Hematopoietic multipotent progenitor cell treated with erythropoietin and hydrocortisone succinate and interleukin-3 and kit ligand, for 15 days (in vitro differentiated cells): ENCODE data around the gene PMP22.

Experiments
- DNase-seq: peaks from one replicate; pipeline ENCODE4 v3.0.0-alpha.2; 2015; ENCODE audit warnings: low spot score

The PMP22 gene

DNA sequence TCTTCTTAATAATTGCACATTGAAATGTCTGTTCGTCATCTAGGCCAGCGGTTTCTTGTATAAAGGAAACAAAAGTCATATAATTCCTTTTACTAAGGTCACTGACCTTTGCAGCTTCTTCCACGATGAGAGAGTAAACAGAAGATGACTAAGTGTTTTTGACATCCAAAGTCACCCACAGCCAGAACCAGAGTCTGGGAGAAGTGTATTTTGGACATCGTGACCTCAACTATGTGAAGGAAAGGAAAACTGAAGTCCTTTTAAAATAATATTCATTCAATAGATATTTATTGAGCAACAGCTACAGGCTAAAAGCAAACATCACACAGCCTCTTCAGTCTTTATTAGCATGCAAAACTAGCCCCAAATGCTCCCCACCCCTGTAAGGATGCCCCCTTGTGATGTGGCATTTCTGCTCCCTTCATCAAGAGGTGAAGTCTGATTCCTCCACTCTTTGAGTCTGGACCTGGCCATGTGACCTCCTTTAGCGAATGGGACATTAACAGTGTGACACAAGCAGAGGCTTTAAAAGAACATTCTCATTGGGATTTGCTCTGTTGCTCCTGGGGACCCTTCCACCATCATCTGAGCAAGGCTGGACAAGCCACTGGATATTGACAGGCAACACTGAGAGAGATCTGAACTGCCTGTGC, 8.1 kb upstream of the PMP22 start:
- DNase-seq: no peak

DNA sequence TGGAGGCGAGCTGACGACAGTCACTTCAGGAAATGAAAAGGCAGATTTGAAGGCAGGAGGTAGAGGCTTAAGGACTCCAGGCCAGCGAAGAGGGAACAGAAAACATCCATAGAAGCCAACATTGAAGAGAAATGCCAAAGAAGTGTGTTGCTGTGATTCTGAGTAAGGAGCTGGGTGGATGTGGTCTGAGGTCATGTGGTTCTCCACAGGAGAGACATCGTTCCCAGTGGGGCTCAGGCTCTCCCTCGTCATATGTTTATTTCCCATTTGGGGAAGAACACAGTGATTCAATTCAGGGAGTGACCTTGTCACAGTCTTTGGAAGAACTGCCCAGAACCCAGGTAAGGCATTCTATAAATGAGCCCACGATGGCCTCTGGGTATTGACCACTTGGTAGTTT, 6.6 kb upstream of the PMP22 start:
- DNase-seq: no peak

DNA sequence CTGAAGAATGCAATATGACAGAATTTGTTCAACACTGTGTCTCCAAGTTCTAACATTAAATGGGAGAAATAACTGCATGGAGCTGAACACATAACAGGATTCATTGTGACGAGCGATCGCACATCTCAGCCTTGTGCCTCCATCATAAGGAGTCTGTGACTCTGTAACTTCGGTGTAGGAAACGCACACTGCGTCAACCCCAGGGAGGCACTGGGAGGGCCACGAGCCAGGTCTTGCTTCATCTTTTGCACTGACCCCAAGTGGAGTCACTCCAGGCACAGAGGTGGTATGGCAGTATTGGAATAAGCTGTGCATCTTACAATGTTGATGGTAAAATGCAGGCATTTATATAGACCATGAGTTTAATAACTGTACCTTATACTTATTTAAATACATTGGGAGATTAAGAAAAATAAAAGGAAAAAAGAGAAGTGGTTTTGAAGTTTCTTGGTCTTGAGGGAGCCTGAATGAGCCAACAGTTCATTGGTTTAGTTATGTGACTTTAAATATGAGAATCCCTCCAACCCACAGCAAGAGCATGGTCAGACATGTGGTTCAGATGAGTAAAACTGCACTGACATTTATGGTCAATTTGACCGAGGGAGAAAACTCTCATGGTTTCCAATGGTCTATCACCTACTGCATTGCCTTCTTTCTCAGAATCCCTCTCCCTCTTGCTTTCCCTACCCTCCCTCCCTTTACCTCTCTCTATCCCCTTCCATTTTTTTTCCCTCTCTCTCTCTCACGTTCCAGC, 5.7 kb upstream of the PMP22 start:
- DNase-seq: no peak

DNA sequence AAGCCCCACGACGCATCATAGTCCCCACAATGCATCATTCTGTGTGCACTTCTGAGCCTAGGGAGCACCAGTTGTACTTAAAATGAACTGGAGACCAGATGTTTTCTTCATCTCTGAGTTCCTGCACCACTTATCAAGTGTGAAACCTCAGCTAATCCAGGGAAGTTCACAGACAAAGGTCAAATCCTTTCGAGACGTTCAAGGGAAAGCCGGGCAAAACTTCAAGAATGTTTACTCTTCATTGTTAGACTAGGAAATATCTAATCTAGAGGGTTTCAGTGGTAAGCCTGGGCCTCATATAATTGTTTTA, 4.6 kb upstream of the PMP22 start:
- DNase-seq: no peak

DNA sequence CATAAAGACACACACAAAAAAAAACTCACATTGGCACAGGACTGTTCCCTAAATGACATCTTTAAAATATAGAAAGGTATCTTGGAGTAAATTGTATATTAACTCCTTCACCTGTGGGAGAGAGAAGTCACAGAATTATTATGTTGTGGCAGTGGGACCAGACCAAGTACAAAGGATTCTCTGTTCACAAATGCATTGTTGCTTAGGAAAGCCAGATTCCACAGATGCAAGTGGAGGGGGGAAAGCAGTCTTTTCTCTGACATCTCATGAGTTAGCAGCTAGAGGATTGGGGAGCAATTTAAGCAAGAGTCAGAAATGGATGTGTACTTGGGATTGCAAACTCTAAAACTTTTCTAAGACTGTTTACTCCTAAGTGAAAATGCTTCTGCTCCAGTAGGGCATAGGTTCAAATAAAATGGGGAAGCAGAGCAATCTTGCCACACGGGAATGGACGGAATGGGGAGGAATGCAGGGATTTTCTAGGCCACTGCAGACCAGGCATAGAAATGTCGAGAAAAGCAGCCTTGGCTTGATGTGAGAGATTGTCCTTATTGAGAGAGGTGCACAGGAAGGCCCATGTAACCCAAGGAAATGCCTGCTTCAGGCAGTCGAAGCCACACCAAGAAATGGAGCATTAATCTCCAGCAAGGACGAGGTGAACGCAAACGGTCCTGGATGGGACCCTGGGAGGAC, 4.1 kb upstream of the PMP22 start:
- DNase-seq: no peak

DNA sequence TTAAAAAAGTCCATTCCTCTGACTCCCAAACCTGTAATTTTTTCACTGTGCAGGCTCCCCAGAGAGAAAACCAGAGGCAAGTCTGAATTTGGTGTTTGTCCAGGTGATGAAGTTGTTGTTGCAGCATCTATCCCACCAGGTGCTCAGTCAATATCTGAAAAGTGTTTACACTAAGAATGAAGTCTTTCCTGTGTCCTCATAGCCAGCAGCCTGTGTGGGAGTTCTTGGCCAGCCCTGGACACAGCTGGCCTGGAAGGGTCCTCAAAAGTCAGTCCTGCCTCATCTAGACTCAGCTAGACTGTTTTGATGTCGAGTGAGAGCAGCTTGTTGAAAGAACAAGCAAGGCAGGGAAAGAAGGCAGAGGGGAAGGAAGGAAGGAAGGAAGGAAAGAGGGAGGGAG, 3.3 kb upstream of the PMP22 start:
- no peak for DNase-seq

DNA sequence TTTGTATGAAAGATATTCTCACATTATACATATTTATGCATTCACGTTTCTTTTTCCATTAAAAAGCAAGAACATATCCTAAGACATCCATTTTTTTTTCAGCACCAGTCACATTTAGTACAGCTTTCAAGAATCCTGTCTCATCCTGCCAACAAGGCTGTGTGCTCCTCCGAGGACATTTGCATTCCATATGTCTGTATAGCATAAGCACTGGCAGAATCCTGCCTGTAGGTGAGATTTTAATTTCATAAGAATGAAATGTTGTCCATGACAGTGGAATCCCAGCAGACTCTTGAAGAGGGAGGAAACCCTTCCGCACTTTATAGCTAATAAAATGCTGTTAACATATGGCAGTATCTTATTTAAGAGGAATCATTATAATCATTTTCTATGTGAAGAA, 2.9 kb upstream of the PMP22 start:
- DNase-seq: no peak

DNA sequence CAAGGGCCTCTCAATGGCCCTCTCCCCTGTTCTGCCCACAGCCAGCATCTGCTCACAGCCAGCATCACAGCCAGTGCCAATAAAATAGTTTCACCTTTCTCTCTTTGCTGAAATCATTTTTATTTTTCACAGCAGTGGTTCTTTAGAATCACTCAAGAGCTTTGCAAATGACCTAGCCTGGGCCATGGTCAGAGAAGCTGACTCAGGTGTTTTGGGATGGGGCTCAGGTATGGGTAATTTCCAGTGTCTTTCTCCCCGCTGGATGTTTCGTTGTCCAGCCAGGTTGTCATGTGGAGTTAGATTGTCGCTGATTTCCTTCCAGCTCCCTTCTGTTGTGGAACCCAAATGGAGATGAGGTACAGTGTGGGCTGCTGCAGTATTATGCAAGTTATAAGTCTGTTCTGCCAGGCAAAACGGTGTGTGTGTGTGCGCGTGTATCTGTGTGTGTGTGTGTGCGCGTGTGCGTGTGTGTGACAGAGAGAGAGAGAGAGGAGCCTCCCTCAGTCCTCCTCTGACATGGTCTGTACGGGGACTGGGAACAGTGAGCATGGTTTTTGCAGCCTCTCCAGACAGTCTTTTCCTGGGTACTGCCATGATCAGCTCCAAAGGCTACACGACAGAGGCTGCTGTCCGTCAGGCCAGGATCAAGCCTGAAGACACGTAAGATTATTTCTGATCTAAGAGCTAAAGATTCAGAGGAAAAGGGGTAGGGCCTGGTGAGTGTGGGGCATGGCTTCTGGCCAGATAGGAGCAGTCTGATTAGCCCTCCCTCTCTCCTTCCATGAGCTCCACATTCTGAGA, 1.4 kb upstream of the PMP22 start:
- no peak for DNase-seq

DNA sequence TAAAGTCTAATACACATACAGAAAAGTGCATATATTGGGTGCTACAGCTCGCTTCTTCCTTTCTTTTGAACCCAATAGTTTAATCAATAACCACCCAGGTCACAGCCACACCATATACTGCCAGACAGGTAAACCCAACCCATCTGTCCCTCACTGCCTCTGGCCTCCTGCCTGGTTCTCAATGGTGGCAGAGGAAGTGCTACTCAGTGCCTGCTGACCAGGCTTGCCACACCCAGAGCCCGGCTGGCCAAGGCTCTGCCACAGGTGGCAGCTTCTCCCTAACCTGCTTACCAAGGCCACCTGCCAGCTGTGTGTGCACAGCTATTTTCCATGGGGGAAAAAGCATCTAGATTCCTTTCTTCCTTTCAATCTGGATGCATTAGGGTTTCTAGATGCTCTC, 584 bp downstream of the PMP22 start:
- no peak for DNase-seq

DNA sequence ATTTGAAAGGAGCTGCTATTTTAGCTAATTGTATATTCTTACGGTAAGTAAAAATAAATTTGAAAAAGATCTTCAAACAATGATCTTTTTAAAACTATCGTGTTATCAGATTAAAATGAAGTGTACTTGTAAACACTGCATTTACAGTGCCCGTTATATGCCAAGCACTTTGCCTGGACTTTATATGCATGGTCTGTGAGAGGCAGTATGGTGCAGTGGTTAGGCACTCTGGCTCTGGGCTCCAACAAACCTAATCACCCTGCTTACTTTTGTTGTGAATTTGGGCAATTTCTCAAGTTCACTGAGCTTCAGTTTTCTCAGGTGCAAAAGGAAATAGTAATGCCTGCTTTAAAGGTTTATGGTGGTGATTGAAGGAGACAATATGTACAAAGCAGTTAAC, 1.4 kb downstream of the PMP22 start:
- DNase-seq: no peak

DNA sequence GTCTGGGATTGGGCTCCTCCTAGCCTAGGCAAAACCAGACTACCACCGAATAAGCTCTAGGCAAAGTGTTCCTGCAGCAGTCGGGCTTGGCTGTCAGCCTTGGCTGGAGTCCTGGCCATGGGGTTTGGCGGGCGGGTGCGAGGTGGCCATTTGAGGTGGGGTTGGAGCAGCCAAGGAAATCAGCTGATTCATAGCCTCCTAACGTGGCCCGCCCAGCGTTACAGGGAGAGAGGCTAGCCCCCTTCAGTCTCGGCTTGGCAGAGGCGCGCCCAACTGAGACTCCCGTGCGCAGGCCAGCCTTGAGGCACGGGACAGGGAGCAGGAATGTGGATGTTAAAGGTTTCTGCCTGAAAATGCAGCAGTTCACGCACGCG, 1.9 kb downstream of the PMP22 start:
- peak; percentile 7 for DNase-seq

DNA sequence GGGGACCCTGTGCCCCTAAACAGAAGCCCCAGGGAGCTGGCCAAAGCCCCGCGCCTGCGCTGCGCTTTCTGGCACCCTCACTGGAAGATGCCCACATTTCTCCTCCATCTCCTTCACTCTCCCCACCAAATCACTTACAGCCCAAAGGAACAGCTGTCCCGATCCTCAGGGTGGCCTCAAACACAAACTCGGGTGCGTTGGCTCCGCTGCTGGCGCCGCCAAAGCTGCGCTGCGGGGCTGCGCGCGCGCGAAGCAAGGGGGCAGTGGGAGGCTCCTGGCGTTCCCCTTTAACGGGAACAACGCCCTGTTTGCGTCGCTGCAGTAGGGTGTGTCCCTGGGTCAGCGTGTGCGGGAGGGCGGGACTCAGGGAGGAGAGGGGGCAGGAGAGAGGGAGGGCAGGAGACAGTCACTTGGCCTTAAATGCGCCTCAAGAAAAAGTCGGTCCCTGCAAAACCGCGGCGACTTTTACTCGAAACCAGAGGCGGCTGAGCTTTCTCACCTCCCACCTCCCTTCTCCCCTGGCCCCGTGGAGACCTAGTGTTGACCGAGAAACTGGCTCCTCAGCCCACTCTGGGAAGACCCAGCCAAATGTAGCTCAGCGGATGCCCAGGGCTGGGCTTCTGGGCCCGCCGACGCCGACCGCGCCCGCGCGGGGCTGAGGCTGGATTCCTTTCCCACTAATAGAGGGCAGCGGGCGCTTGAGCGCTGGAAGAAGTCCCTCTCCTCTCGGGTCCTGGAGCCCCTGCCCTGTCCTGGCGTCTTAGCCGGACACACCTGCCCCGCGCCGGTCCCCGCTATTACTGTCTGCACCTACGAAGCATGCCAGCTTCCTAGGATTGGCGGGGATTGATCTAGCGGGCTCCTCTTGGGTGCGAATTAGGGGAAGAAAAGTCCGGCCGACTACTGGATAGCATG, 2.6 kb downstream of the PMP22 start:
- DNase-seq: peak; percentile 67

DNA sequence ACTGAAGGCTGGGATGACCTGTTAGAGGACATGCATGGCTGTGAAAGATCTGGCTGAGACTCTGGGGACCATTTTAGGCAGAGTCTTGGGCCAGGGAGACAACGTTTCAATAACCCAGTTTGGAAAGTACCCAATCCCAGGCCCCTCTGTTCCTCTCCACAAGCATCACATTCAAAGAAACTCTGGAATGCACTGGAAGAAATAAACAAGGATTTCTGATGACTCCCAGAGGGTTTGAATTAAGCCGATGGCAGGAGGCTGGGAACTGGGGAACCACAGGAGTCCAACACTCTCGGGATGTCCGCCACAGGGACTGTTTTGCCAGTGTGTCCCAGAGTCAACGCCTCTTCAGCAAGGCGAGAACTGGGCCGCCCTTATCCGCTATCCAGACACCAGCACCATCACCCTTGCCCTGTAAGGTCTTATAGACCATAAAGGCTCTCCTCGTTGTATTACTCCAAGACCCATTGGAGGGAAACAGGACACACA, 3.3 kb downstream of the PMP22 start:
- peak; percentile 9 for DNase-seq

DNA sequence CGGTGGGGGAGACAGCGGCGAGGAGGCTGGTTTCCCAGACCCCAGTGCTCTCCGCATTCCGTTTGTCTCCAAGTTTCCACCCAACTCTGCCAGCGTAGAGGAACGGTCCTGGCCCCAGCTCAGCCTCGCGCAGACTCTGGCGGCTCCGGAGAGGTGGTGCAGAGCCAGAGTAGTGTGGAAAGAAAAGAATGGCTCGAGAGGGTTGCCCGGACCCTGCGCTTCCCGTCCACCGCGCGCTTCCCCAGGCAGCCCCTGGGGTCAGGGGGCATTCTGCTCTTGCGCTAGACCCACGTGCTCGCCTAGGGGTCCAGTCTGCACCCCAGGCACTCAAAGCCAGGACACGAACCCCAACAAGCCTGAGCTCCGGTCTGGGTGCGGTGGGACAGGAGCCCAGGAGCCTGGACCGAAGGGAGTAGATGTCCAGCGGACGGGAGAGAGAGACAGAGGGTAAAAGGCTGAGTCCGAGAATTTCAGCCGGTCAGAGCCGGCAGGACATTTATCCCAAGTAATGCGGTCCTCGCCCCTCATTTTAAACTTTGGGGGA, 3.8 kb downstream of the PMP22 start:
- no peak for DNase-seq

DNA sequence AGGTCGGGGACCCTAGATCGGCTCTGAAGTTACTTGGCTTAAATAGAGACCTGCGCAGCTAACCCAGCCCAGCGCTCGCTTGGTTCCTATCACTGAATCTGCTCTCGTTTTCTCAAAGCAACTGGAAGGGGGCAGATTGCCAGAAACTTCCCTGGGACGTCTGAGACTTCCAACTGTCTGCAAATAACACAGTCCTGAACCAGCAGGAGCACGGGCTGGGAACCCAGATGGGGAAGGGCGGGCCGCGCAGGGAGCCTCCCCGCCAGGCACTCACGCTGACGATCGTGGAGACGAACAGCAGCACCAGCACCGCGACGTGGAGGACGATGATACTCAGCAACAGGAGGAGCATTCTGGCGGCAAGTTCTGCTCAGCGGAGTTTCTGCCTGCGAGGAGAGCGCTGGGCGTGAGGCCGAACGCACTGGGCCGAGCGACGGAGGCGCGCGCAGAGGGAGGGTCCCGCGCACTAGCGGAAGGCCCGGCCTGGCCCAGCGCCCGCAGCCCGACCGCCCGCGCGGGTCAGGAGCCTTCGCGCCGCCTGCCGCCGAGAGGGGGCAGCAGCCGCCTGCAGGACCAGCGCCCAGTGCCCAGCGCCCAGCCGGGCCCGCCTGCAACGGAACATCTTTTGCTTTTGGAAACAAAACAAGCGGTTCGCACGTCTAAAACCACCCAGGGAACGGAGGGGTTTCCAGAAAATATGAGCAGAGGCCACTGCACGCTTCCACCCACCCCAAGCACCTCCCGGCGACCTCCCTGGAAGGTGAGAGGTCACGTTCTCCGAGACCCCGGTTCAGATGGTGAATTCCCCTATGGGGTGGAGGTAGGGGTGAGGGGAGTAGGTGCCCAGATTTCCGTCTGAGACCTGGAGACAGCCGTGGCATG, 4.5 kb downstream of the PMP22 start:
- peak; percentile 71 for DNase-seq

DNA sequence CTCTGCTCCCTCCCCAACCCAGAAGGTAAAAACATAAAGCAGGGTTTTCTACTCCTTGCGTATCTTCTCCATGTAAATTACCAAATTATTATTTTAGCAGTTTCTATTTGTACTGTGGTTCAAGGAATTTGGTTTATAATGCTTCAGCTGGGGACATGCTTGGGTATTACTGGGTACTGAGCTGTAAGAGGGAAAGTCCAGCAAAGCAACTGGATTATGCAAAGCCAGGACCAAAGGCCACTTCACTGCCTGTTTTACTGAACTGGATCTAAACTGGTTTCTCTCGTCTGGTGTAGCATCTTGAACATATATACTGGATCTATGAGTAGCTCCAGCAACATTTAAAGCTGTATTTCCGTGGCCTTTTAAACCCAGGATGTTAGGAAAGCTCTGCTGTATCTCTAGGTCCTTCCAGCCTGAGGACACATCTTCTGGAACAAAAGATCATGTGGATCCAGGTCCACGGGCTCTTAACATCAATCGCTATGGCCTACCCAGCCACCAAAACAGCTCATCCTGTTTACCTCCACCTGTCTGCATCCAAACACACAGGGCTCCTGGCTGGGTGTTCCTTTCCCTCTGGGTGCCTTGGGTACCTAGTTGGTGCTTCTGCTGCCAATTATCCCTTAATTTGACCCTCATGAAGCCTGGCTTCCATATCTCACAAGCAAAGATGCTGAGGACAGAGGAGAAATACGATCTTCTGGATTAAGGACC, 7.2 kb downstream of the PMP22 start:
- no peak for DNase-seq

DNA sequence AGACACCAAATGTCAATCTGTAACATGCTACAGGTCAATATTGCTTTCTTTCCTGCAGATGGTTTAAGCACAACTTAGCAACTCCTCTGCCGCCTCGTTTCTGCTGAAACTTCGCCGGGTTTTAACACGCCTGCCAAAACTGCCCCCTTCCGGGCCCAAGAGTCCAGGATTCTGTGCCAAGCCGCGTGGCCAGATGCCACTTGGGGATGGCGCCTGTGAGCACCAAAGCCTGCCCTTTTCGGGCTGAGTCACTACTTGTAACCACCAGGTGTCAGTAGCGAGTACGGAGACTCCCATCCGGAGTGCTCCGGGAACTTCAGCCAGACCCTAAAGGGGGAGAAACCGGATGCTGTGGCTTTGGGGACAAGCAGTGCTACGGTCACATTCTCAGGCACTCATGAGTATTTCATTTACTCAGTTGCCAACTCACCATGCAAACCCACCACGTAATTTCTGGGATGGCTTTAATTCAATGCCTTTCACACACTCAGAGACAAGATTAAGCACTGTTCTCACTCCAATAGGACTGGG, 7.8 kb downstream of the PMP22 start:
- DNase-seq: peak; percentile 79

DNA sequence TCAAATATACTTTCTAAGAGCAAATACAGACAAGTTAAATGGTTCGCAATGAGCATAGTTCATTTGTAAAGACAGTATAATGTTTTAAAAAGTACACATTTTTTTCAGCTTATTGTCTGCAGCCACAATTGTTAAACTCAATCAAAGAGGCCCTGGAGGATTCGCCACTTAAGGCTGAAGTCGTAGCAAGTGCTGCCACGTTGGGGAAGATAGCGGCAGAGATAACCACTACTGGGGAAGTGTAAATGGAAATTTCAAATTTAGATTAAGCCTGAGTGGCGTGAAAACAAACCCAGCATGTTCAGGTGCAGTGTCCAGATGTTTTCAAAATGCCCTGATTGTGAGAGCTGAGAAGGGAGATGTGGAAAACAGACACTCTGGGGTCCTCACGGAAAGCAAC, 8.4 kb downstream of the PMP22 start:
- no peak for DNase-seq

DNA sequence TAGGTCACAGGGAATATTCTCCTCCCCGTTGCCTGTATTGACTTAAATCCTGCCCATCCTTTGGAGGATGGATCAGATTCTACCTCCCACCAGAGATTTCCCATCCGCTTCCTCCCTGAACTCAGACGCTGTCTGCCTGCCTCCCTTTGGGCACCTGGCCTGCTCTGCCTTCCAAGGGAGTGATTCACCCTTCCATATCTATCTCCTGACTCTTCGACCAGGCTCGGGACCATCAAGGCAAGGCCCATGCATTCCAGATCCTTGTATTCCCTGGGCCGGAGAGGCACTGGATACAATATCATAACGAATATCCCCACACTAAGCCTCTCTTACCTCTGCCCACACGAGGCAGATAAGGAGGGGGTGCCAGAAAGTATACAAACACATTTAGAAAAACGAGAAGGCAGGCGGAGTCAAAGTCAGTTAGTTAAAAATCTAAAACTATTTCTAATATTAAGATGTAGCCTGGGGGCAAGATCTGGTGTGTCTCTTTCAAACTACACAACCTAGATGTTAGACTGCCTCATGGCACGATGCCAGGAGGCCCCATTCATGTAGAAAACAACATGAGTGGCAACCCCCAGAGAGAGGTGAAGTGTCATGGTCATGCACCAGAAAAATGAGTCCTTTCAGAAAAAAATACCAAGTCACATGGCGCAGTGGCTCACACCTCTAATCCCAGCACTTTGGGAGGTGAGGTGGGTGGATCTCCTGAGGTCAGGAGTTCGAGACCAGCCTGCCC, 9.2 kb downstream of the PMP22 start:
- DNase-seq: no peak
